HTERT RPE-1 (cell line): ENCODE results near the gene THEM4.
"Not testable (repeated sequence)": the region's sequence is repeated elsewhere in the genome, so short reads cannot be mapped to it uniquely, and the experiment has no call there.

Experiments used
- in situ Hi-C: fragments of 300-500 bp; cut with MboI; formaldehyde crosslinking; loops from 4 replicates; pipeline ENCODE4 v1.14.3; 2020; ENCODE audit warnings: low sequenced_read_pairs

Gene THEM4

GRCh38 chr1:151864411-151864810 lies 44.9 kb downstream of the THEM4 start:
- in situ Hi-C loops: no loop called here

DNA sequence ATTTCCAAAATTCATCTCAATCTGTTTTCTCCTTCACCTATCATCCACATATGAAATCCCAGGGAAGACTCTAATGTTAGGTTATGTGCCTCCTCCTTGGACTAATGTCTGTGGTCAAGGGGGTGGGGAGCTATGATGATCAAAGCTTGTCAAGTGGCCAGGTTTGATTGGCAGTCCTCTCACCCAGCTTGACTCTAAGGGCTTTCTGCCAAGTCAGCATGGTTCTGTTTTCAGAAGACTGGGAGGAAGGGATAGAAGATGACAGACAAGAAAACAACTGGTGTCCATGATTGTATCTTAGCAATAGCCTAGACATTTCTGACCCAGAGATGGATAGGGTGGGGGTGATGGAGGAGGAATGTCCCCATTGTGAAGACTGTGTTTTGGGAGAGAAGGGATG lies 46.7 kb downstream of the THEM4 start:
- in situ Hi-C loops: no loop called here

DNA sequence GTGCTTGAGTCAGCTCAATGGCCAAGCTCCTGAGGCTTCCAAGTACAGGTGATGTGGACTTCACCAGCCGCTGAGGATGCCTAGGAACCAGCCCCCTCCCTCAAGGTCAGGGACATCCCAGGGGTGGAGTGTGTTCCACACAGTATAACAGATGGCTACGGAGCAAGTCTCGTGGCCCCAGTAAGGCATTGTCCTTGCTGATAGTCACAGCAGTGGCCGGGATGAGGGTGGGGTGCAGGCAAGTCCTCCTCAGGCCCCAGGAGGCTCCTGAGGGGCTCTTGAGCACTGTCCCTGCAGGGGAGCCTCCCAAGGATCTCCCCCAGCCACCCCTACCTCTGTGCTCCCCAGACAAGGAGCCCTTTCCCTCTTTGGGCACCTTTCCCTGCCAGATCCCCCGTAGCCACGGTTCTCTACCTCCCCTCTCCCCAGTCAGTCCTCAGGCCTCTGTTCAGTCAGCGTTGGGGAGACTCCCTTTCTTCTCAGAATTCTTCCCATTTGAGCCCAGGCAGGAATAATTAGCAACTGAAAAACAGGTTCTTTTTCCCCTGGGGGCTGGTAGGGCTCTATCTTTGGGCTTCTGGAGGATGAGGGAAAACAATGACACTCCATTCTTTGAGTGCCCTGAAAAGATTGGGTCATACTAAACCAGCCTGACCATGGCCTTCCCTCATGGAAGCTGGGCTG lies 48.7 kb downstream of the THEM4 start:
- in situ Hi-C loops: no loop called here

DNA sequence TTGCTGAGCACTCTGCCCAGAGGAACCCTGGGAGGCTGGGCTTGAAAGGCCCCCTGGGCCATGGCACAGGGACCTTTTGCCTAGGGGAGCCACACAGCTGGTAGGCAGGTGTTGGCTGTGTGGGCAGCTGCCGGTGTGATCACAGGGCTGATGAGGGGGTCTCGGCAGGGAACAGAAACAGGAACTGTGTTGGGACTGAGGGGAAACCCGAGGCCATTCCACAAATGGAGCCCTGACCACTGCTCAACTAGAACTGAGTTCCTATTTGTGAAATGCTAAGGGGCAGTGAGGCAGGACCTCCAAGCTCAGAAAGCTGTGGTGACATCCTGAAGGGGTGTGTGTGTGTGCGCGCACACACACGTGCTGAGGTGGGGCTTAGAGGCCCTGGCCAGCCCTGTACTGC lies 49.4 kb downstream of the THEM4 start:
- in situ Hi-C loops: no loop called here

DNA sequence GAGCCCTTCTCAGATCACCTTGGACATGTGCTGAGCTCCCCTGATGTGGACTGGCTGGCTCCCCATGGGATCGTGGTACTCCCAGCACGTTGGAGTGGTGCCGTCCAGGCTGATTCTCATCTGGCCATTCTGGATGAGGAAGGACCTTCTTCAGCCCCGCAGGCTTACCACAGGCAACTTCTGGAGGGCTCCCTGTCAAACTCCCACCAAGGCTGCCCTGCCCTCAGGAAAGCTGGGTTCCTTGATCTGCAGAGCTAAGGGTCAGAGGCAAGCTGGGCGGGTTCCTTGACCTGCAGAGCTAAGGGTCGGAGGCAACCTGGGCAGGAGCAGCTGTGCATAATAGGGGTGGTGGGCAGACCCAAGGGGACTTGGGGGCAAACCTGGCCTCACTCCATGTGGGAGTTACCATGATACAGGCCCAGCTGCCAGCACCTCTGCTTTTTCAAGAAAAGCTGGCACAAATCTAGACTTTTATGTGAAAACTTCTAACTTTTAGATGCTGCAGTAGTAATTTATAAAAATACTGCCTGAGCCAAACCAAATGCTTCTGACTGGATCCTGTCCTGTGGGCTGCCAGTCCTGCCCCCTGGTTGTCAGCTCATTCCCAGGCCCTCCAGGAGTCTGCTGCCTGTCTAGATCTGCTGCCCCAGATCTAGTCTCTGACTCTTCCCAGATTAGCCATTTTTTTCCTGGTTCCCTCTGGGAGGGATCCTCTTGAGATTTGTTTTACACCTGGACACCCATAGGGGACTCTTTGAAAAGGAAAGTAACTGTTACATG lies 50.2 kb downstream of the THEM4 start:
- in situ Hi-C loops: no loop called here

DNA sequence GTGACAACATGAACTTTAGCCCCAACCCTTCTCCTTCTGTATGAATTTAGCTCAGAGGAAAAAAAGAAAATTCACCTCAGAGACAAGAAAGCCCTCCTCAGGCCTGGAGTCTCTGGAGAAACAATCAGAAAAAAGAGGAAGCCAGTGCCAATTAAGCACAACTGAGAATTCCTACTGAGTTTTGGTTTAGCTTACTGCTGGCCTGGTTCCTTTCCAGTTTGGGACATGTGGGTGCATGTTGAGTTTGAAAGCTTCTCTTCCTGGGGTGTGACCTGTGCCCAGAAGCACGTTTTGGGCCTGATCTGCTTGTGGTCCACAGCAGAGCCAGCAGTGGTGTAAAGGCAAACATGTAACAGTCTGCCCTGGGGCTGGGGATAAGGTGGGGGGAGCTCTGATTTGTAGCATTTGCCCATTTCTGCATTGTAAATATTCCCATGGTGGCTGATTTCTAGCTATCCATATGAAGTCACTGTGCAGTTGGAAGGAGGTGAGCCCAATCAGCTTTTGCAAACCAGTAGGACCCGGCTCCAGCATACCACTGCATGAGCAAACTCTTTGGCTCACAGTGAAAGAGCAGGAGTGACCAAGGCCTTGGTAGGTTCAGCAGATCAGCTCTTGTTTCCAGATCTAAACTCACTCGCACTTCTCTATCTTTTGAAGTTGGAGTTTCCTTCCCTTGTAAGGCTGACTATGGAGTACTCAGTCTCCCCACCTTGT lies 51.1 kb downstream of the THEM4 start:
- in situ Hi-C loops: no loop called here

- in situ Hi-C loops: no loop called here
These were observed 53.4 kb downstream of the THEM4 start for GRCh38 chr1:151855933-151856332.

- in situ Hi-C loops: not testable (repeated sequence)
These were observed 53.8 kb downstream of the THEM4 start for GRCh38 chr1:151855516-151855915.

GRCh38 chr1:151854658-151855057 lies 54.7 kb downstream of the THEM4 start:
- in situ Hi-C loops: no loop called here

- in situ Hi-C loops: no loop called here
These were observed 55.8 kb downstream of the THEM4 start, which contains the start of gene THEM5 for GRCh38 chr1:151853411-151853943. Gene THEM5, minus strand, starts transcription at chr1:151853712. Its CDS starts 147 bp downstream, at chr1:151853565.

GRCh38 chr1:151852733-151853132 lies 56.6 kb downstream of the THEM4 start:
- in situ Hi-C loops: no loop called here

DNA sequence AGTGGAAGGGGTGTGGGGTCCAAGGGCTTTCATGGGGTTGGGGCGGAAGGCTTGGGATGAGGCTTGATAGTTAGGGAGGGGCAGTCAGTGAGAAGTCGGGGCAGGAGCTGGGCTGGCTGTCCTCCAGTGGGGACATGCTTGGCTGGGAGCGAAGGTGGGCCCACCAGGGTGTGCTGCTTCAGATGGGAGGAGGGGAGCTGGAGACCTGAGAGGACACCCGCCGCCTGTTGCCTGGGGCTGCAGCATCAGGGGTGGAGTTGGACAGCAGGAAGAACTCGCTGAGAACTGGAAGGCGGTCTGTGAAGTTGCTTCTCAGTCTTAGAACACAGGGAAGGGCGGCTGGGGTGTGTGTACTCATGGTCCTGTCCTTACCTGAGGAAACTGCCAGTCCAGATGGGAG lies 57.4 kb downstream of the THEM4 start:
- in situ Hi-C loops: no loop called here

- in situ Hi-C loops: no loop called here
These were observed 59.4 kb downstream of the THEM4 start for GRCh38 chr1:151849871-151850270.

GRCh38 chr1:151849126-151849525 lies 60.2 kb downstream of the THEM4 start:
- in situ Hi-C loops: no loop called here

GRCh38 chr1:151847867-151848596 lies 61.3 kb downstream of the THEM4 start:
- in situ Hi-C loops: no loop called here

GRCh38 chr1:151846686-151847237 lies 62.5 kb downstream of the THEM4 start:
- in situ Hi-C loops: no loop called here

- in situ Hi-C loops: no loop called here
These were observed 63.2 kb downstream of the THEM4 start for GRCh38 chr1:151846062-151846568.

DNA sequence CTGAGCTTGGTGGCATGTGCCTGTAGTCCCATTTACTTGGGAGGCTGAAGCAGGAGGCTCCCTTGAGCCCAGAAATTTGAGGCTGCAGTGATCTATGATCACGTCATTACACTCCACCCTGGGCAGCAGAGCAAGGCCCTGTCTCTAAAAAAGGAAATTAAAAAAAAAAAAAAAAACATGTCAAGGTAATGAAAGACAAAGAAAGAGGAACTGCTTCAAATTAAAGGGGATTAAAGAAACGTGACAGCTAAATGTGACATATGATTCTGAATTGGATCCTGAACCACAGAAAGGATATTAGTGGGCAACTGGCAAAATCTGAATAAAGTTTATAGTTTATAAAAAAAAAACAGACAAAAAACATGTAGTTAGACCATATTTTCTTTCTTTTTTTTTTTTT lies 65.9 kb downstream of the THEM4 start:
- in situ Hi-C loops: no loop called here

- in situ Hi-C loops: no loop called here
These were observed 68.2 kb downstream of the THEM4 start for GRCh38 chr1:151841141-151841540.

- in situ Hi-C loops: no loop called here
These were observed 68.9 kb downstream of the THEM4 start for GRCh38 chr1:151840421-151840820.
